HCT116 (cell line): ENCODE measurements around the gene FBXL13. TPM values are rescaled to one million over a fixed set of nuclear protein-coding genes. Genes with fewer than 3 reads are reported as not detected.

Experiments
- ATAC-seq: fragments of 200-7000 bp; cut with Tn5 transposase; 2 replicates; pipeline ENCODE4 v1.9.1; 2020; ENCODE audit warnings: mild to moderate bottlenecking, moderate library complexity
- BruUV-seq: library from RNA; stranded (reverse); fragments of 400-500 nt; replicated peaks from 2 replicates; lab custom pipeline; 2021; lab: Mats Ljungman, UMichigan
- CTCF ChIA-PET: fragments of 300-600 bp; sonication (Branson Sonifier 250); formaldehyde crosslinking; loops from one replicate; lab custom pipeline; 2021; ENCODE audit warnings: antibody characterized with exemption; lab: Charles Lee
- POLR2A ChIA-PET: fragments of 300-600, 350-600 bp; sonication (Branson Sonifier 250); formaldehyde crosslinking; loops from one replicate; lab custom pipeline; 2021; ENCODE audit warnings: antibody characterized with exemption; lab: Charles Lee
- RAD21 ChIA-PET, 2 experiments: fragments of 300-600 bp; sonication (Branson Sonifier 250); formaldehyde crosslinking; loops; one replicate each; lab custom pipeline; 2023; ENCODE audit warnings: low total read pairs in 2 of 2; ENCODE audit not compliant: uncharacterized antibody in 2 of 2, unreplicated experiment in 2 of 2, low non-redundant PET in 1 of 2; lab: Charles Lee
- DNase-seq: peaks from one replicate; pipeline ENCODE4 v3.0.0-alpha.2; 2010; ENCODE audit warnings: low read depth, low spot score
- H2AFZ ChIP-seq: fragments of 200-600 bp; shearing (Covaris generic), sonication (generic); 2 replicates; pipeline ENCODE4 v1.6.1; 2017; ENCODE audit warnings: low read depth, mixed run types, mixed read lengths, antibody characterized with exemption, low read length; ENCODE audit not compliant: poor library complexity, severe bottlenecking
- H3K27ac ChIP-seq: 2 replicates; pipeline ENCODE4 v1.5.1; 2012; ENCODE audit warnings: low read depth, low read length
- H3K27me3 ChIP-seq: fragments of 200-600 bp; sonication (generic); 2 replicates; pipeline ENCODE4 v1.6.1; 2016; ENCODE audit warnings: mixed run types, low read length, mixed read lengths; ENCODE audit not compliant: insufficient read depth
- H3K36me3 ChIP-seq, 2 experiments: fragments of 200-500 bp in 1 of 2; fragments of 200-600 bp in 1 of 2; sonication (Bioruptor generic) in 1 of 2; sonication (generic) in 1 of 2; 2 replicates each; pipeline versions ENCODE4 v1.5.1 to v1.6.1; 2014 to 2016; ENCODE audit warnings: low read length in 2 of 2, inconsistent platforms in 1 of 2, mixed read lengths in 1 of 2, mixed run types in 1 of 2; ENCODE audit not compliant: insufficient read depth in 2 of 2, control insufficient read depth in 1 of 2
- H3K4me1 ChIP-seq, 2 experiments: fragments of 200-600 bp in 1 of 2; sonication (generic) in 1 of 2; 2 replicates each; pipeline versions ENCODE4 v1.5.1 to v1.6.1; 2012 to 2017; ENCODE audit warnings: low read length in 2 of 2, inconsistent platforms in 1 of 2, mild to moderate bottlenecking in 1 of 2, mixed read lengths in 1 of 2, mixed run types in 1 of 2, moderate library complexity in 1 of 2; ENCODE audit not compliant: insufficient read depth in 2 of 2, control insufficient read depth in 1 of 2
- H3K4me2 ChIP-seq: fragments of 200-600 bp; sonication (generic); 2 replicates; pipeline ENCODE4 v1.6.1; 2017; ENCODE audit warnings: mixed run types, low read length, mixed read lengths
- H3K4me3 ChIP-seq, 2 experiments: fragments of 200-600 bp in 1 of 2; sonication (generic) in 1 of 2; replicated peaks in 1 of 2; 2 replicates each; pipeline ENCODE4 v1.5.1; 2011 to 2016; ENCODE audit warnings: low read length in 2 of 2, control low read depth in 1 of 2, low read depth in 1 of 2, mild to moderate bottlenecking in 1 of 2, mixed read lengths in 1 of 2, mixed run types in 1 of 2
- H3K79me2 ChIP-seq: fragments of 200-600 bp; sonication (generic); 2 replicates; pipeline ENCODE4 v1.6.1; 2017; ENCODE audit warnings: mild to moderate bottlenecking, mixed run types, low read length, moderate library complexity, mixed read lengths; ENCODE audit not compliant: insufficient read depth
- H3K9ac ChIP-seq: fragments of 200-600 bp; sonication (generic); 2 replicates; pipeline ENCODE4 v1.6.1; 2016; ENCODE audit warnings: low read length, mixed read lengths
- H3K9me2 ChIP-seq: fragments of 200-600 bp; sonication (generic), shearing (Covaris generic); 2 replicates; pipeline ENCODE4 v1.6.1; 2017; ENCODE audit warnings: mixed run types, mild to moderate bottlenecking, moderate library complexity; ENCODE audit not compliant: insufficient read depth
- H3K9me3 ChIP-seq, 2 experiments: fragments of 200-500 bp in 1 of 2; fragments of 200-600 bp in 1 of 2; sonication (Bioruptor generic) in 1 of 2; sonication (generic) in 1 of 2; 2 replicates each; pipeline ENCODE4 v1.6.1; 2014 to 2017; ENCODE audit warnings: low read length in 2 of 2, mixed read lengths in 2 of 2, inconsistent platforms in 1 of 2, low read depth in 1 of 2, mild to moderate bottlenecking in 1 of 2, mixed run types in 1 of 2, moderate library complexity in 1 of 2; ENCODE audit not compliant: control insufficient read depth in 1 of 2, insufficient read depth in 1 of 2
- H4K20me1 ChIP-seq: fragments of 200-600 bp; sonication (generic), shearing (Covaris generic); 2 replicates; pipeline ENCODE4 v1.6.1; 2017; ENCODE audit warnings: mixed run types, mild to moderate bottlenecking, moderate library complexity; ENCODE audit not compliant: insufficient read depth
- ATF3 ChIP-seq: IDR thresholded peaks from 2 replicates; pipeline ENCODE4 v1.6.1; 2012
- CBX3 ChIP-seq: IDR thresholded peaks from 2 replicates; pipeline ENCODE4 v1.6.1; 2012; ENCODE audit warnings: low read depth
- CEBPB ChIP-seq: IDR thresholded peaks from 2 replicates; pipeline ENCODE4 v1.6.1; 2012; ENCODE audit warnings: low read depth
- CTCF ChIP-seq, 3 experiments: fragments of 200-600 bp in 1 of 3; sonication (generic) in 1 of 3; IDR thresholded peaks in 2 of 3; conservative IDR thresholded peaks in 1 of 3; 2 replicates each; pipeline ENCODE4 v1.5.1; 2012 to 2017; ENCODE audit warnings: low read depth in 2 of 3, low read length in 2 of 3, antibody characterized with exemption in 1 of 3, borderline replicate concordance in 1 of 3, control low read depth in 1 of 3, mild to moderate bottlenecking in 1 of 3, mixed read lengths in 1 of 3, mixed run types in 1 of 3, moderate library complexity in 1 of 3; ENCODE audit not compliant: insufficient read depth in 1 of 3
- EZH2 ChIP-seq: fragments of 200-600 bp; sonication (generic); IDR thresholded peaks from 2 replicates; pipeline ENCODE4 v1.6.1; 2017; ENCODE audit warnings: antibody characterized with exemption, mixed run types
- FOSL1 ChIP-seq: IDR thresholded peaks from 2 replicates; pipeline ENCODE4 v1.6.1; 2012; ENCODE audit warnings: low read depth
- JUND ChIP-seq: IDR thresholded peaks from 2 replicates; pipeline ENCODE4 v1.6.1; 2012
- POLR2A ChIP-seq: IDR thresholded peaks from 2 replicates; pipeline ENCODE4 v1.7.0; 2011; ENCODE audit warnings: borderline replicate concordance; ENCODE audit not compliant: insufficient read depth, insufficient read length; ENCODE audit errors: extremely low read depth
- RAD21 ChIP-seq: IDR thresholded peaks from 2 replicates; pipeline ENCODE4 v1.6.1; 2012; ENCODE audit warnings: low read depth, mild to moderate bottlenecking
- REST ChIP-seq: IDR thresholded peaks from 2 replicates; pipeline ENCODE4 v1.6.1; 2012; ENCODE audit warnings: low read depth
- TCF7L2 ChIP-seq: IDR thresholded peaks from 2 replicates; pipeline ENCODE4 v1.7.0; 2011; ENCODE audit warnings: borderline replicate concordance, inconsistent platforms; ENCODE audit not compliant: insufficient read depth, insufficient read length; ENCODE audit errors: extremely low read depth
- intact Hi-C: fragments of 100-400 bp; cut with micrococcal nuclease; formaldehyde crosslinking; loops from 2 replicates; pipeline ENCODE4 v1.10.0; 2022
- total RNA-seq: library from RNA; stranded (reverse); gene quantifications from one replicate; pipeline ENCODE4 v1.2.1, GENCODE V29; 2021; ENCODE audit not compliant: unreplicated experiment

Gene FBXL13
- total RNA-seq, 1 experiment from 2014 or later: 1.0 TPM

GRCh38 chr7:102916426-102916825 lies 158.2 kb downstream of the FBXL13 start (continued):
- 0 out of 2 replicates have a peak, but pooled peaks have one; percentile 40 for TF ChIP-seq FOSL1
- TF ChIP-seq, all 23 proteins: peak for 4

GRCh38 chr7:102914585-102914984 lies 160.0 kb downstream of the FBXL13 start:
- no peaks in the 10 kb centered on the region for H4K20me1 ChIP-seq
- no peaks in the 10 kb centered on the region for H3K36me3 ChIP-seq
- BruUV-seq: no TSS peak
- H3K9me3 ChIP-seq: no peaks in the 10 kb centered on the region
- no peak overlapping the region for H3K4me3 ChIP-seq
- H3K27ac ChIP-seq: no peak overlapping the region
- peaks cover 0 to 15% of the 10 kb centered on the region in 2 experiments; a peak in 2 of 4 replicates for H3K4me1 ChIP-seq
- intact Hi-C loops: no loop called here
- TF ChIP-seq EZH2 (no peak), ATF3 (no peak), TCF7L2 (no peak), CTCF (IDR thresholded peaks at IDR 0.05 in 2 of 3, conservative IDR thresholded peaks at IDR 0.05 in 1 of 3; ENCODE audit: borderline replicate concordance in 1 of 3, insufficient read depth in 1 of 3, low read depth in 2 of 3, low read length in 2 of 3) (no peak), RAD21 (no peak), REST (no peak), CBX3 (no peak), POLR2A (no peak), CEBPB (no peak), JUND (no peak)
- no peak for ATAC-seq
- ChIA-PET CTCF (interaction anchor here (1.3 kb wide), 1 partner anchor 147 kb away, joined by 6 read pairs; no protein-coding TSS in a partner anchor), RAD21 (interaction anchor here in 1 of 2 experiments (0.6 kb wide), 1 partner anchor 147 kb away, joined by 5 read pairs; no protein-coding TSS in a partner anchor), POLR2A (no interaction called here)
- H3K9me2 ChIP-seq: no peaks in the 10 kb centered on the region
- no peak overlapping the region for H3K9ac ChIP-seq
- no peak overlapping the region for H2AFZ ChIP-seq
- no peak for DNase-seq
- H3K79me2 ChIP-seq: no peaks in the 10 kb centered on the region
- H3K27me3 ChIP-seq: no peaks in the 10 kb centered on the region
- H3K4me2 ChIP-seq: no peak overlapping the region
